Renal cortex interstitium (tissue), 11 donors: Measurements from ENCODE around the gene UCN2. TPM values are rescaled to one million over a fixed set of nuclear protein-coding genes. Genes with fewer than 3 reads are reported as not detected.
"Not testable (repeated sequence)": the region's sequence is repeated elsewhere in the genome, so short reads cannot be mapped to it uniquely, and the experiment has no call there.

Experiments used
- DNase-seq, 11 donors: peaks; one replicate each; pipeline ENCODE4 v3.0.0-alpha.2; 2013; ENCODE audit warnings: low read depth in 9 of 11, low spot score in 4 of 11; ENCODE audit errors: extremely low read depth in 1 of 11
- polyA plus RNA-seq, 3 donors: library from polyadenylated mRNA; unstranded; fragments of 120-200 nt; gene quantifications; one replicate each; pipeline ENCODE4 v1.2.1, GENCODE V29; 2013; ENCODE audit not compliant: insufficient read length in 3 of 3

The UCN2 gene
- polyA plus RNA-seq, 3 donors: 0.26 to 0.41 (median 0.30) TPM

DNA sequence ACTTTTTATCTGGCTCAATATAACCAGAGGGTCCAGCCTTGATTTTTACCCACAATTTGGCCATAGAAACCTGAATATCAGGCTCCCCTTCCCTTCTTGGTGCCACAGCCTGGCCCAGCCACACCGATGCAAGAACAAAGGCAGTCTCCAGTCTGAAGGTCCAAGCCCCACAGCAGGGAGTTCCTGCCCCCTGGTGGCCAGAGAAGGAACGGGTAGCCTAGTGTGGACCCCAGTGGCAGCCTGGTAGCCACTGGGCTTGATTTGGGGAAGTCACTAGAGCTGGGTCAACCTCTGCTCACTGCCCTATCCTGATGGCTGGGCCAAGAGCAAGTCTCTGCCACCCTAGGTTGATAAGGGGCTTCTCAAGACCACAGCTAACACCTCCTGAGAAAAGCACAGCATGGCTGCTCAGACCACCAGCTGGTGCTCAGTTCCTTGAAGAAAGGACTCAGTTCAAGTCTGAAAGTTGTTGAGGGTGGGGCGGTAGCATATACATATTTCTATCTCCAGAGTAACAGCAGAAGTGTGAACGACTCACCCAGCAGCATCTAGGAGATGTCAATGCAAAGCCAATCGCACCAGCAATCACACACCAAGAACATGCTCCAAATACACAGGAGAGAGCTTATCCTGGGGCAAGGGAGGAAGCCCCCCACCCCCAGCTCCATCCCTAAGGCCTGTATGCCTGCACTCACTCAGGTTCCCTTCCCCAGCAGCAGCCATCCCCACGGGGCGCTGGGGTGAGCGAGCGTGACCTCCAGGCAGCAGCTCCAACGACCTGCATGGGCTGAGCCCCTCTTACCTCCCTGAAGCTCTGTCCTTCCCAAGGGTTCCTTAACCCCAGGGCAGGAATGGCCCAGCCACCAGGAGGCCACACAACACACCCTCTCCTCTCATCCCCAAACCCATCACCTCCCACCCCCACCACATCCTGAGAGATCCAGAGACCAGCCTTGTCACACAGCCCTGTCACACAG lies 14.6 kb downstream of the UCN2 start:
- DNase-seq: peak in 8 of 11 donors; percentile 49 to 74 (median 63)

- no peak for DNase-seq
These were observed 15.5 kb downstream of the UCN2 start for GRCh38 chr3:48548126-48548525.

DNA sequence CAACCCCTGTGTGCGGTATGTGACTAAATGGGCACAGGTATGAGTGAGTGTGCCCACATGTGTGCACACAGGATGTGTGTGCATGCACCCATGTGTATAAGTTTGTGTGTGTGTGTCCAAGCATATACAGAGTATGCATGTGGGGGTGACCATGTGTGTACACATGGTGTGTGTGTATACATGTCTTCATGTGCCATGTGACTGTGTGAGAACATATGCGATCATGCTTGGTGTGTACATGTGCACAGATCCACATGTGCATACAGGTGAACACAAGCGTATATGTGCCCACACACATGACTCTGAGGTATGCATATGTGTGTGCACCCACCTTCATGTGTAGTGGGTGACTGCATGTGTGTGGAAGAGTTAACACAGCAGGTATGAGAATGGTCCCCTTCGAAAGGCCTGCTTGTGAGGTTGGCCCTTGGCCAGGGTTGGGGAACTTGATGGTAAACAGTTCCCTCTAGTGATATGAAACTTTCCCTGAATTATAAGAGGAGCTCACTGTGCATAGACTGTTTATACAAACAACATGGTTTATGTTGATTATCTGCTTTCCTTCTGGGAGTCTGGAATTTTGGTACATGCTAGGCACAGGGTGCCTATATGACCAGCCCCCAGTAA lies 17.3 kb downstream of the UCN2 start:
- no peak for DNase-seq

DNA sequence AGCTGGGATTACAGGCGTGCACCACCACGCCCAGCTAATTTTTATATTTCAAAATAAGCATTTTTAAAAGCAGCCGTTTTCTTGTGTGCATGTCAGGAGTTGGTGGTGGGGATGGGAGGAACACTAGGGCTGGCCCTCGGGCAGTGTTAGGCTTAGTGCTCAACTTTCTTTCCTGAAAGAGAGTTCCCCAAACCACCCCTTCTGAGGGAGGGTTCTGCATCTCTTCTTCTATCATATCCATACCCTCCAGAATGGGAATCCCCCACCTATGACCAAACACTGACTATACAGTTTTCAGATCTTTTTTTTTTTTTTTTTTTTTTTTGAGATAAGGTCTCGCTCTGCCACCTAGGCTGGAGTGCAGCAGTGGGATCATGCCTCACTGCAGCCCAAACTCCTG lies 19.4 kb downstream of the UCN2 start:
- DNase-seq: no peak

GRCh38 chr3:48543271-48543866 lies 20.2 kb downstream of the UCN2 start:
- DNase-seq: no peak

DNA sequence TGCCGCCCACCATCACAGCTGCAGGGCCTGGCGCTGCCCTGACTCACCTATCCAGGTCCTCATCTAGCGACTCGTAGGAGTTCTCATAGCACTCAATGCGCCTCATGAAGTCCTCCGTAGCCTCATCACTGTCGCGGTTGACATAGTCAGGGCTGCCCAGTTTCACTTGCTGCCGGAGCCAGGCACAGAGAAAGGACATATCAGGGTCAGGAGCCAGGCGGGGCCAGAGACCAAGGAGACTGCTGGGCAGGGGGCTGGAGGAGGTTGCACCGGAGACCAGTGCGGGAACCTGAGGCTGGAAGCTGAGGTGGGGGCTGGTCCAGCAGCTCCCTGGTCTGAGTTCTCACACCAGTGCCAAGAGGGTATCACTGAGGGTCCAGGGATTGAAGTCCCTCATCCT lies 25.1 kb downstream of the UCN2 start:
- DNase-seq: no peak

GRCh38 chr3:48536785-48537184 lies 26.8 kb downstream of the UCN2 start:
- DNase-seq: no peak

DNA sequence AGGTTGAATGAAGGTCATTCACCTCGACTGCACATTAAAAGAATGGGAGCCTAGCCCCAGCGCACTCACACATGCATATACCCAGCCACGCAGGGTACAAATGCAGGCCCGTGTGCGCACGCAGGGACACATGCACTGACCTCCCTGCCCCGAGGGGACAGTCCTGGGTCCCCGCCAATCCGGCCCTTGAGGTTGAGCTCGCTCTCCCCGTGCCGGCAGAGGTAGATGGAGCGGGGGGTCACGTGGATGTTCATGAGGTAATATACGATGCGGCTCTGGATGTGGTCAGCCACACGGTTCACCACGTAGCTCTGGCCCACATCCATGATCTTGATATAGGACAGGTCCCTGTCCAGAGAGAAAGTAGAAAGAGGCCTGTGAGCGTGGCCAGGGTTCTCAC lies 27.5 kb downstream of the UCN2 start:
- no peak for DNase-seq

DNA sequence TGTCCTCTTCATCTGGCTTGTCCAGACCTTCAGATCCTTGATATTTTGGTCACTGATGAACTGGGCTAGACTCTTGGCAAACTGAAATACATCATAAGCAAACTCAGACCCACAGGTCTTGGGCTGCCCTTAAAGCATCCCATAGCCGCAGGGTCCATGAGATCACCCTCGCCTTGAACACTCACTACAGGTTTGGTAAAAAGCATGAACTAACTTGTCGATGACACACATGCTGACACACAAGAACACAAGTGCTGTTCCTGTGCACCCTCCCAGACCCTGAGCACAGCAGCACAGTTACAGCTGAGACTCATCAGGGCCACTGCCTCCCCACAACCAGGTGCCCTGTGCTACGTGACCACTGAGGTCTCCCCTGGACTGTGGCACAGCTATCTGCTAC lies 28.0 kb downstream of the UCN2 start:
- no peak for DNase-seq

GRCh38 chr3:48532977-48533337 lies 30.6 kb downstream of the UCN2 start:
- no peak for DNase-seq

DNA sequence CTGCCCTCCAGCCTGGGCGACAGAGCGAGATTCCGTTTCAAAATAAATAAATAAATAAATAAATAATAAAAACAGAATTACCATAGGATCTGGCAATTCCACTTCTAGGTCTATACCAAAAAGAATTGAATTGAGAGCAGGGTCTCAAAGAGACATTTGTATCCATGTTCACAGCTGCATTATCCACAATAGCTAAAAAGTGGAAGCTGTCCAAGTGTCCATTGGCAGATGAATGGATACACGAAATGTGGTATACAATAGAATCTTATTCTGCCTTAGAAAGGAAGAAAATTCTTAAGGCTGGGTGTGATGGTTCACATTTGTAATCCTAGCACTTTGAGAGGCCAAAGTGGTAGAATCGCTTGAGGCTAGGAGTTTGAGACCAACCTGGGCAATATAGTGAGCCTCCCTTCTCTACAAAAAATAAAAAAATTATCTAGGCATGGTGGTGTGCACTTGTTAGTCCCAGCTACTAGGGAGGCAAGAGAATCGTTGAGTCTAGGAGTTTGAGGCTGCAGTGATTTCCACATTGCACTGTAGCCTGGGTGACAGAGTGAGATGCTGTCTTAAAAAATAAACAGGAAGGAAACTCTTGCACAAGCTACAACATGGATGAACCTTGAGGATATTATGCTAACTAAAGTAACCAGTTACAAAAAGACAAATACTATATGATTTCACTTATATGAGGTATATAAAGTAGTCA lies 31.2 kb downstream of the UCN2 start:
- no peak for DNase-seq

DNA sequence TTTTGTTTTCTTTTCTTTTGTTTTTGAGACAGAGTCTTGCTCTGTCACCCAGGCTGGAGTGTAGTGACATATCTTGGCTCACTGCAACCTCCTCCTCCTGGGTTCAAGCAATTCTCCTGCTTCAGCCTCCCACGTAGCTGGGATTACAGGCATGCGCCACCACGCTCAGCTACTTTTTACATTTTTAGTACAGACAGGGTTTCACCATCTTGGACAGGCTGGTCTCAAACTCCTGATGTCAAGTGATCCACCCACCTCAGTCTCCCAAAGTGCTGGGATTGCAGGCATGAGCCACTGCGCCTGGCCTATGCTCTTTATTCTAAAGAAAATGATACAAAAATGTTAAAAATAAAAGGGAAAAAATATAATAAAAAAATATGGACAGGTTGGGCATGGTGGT lies 32.9 kb downstream of the UCN2 start:
- DNase-seq: not testable (repeated sequence)

DNA sequence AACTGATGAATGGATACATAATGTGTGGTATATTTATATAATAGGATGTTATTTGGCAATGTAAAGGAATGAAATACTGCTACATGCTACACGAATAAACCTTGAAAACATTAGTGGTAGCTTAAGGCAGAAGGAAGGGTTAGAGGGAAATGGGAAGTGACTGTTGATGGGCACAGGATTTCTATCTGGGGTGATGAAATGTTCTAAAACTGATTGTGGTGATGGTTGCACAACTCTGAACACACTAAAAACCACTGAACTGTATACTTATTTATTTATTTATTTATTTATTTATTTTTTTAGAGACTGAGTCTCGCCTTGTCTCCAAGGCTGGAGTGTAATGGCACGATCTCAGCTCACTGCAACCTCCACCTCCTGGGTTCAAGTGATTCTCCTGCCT lies 34.8 kb downstream of the UCN2 start:
- no peak for DNase-seq

- DNase-seq: no peak
These were observed 35.5 kb downstream of the UCN2 start for GRCh38 chr3:48528048-48528447.

DNA sequence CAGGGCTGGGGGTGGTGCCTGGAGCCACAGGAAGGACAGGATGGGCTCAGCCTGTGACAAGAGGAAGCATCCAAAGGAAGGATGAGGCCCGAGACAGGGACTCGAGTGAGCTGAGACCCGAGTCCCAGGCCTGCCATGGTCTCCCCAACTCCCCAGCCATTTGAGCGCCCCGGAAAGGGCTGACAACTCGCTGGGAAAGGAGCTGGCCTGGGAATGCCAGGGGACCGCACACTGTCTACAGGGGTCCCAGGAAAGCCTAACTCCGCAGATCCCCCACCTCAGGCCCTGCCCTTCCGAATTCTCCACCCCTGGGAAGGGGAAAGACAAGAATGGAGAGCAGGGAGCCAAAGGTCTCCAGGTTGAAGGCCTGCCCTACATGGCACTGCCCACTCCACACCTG lies 38.6 kb downstream of the UCN2 start:
- DNase-seq: no peak

DNA sequence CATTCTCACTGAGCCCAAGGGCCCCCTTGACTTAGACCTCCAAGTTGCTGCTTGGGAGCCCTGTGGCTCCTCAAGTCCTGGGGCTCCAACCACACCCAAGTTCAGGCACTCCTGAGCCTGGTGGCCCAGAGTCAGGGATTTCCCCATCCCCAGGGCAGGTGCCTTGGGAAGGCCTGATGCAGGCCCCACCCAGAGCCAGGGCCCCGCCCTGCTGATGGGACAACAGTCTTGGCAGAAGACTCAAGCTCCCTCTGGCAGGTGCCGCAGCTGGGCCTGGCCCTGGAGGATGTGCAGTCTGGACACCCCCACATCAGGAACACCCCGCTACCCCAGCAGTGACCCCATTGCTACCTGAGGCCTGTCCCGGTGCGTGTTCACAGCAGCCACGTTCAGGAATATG lies 41.9 kb downstream of the UCN2 start:
- DNase-seq: no peak

GRCh38 chr3:48519277-48519643 lies 44.3 kb downstream of the UCN2 start:
- DNase-seq: no peak

- DNase-seq: no peak
These were observed 44.8 kb downstream of the UCN2 start for GRCh38 chr3:48518638-48519276.

DNA sequence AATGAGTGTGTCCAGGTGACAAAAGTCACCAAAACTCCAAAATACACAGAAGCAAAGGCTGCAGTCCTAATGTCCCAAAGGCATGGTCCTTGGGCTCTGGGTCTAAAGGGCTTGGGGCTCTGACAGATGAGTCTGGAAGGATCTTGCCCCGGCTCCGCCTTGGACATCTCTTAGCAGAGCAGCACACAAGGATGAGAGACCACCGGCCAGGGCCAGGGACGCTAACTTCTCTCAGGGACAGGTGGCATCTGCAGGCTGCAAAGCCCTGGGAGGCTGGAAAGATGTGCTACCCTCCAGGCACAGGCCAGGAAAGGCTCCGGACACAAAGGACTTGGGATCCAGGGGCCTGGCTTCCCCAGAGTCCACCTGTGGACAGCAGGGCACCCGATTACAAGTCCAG lies 45.5 kb downstream of the UCN2 start:
- DNase-seq: no peak
